ENCODE data around the gene ABCB11.

DNA sequence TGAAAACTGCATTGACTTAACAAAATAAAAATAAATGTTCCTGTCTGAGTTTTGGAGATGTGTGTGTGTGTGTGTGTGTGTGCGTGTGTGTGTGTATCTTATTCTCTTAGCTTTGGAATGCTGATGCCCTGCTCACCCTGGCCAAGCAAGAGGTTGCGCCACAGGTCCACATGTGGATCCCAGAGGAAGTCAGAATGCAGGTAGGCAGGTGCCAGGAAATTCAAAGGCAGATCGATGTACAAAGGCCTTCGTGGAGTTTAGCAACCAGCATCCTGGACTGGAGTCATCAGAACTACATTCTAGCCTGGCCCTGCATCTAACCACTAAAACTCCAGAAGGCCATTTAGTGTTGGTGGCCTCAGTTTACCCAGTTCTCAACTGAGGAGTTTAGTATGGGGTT lies 117.6 kb downstream of the ABCB11 start:
- TF ChIP-seq, protein P1, sequence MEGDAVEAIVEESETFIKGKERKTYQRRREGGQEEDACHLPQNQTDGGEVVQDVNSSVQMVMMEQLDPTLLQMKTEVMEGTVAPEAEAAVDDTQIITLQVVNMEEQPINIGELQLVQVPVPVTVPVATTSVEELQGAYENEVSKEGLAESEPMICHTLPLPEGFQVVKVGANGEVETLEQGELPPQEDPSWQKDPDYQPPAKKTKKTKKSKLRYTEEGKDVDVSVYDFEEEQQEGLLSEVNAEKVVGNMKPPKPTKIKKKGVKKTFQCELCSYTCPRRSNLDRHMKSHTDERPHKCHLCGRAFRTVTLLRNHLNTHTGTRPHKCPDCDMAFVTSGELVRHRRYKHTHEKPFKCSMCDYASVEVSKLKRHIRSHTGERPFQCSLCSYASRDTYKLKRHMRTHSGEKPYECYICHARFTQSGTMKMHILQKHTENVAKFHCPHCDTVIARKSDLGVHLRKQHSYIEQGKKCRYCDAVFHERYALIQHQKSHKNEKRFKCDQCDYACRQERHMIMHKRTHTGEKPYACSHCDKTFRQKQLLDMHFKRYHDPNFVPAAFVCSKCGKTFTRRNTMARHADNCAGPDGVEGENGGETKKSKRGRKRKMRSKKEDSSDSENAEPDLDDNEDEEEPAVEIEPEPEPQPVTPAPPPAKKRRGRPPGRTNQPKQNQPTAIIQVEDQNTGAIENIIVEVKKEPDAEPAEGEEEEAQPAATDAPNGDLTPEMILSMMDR (IDR thresholded peaks at IDR 0.05): no peak
- TF ChIP-seq POLR2AphosphoS5 (IDR thresholded peaks at IDR 0.05) (no peak), EP300 (IDR thresholded peaks at IDR 0.05) (no peak)
